HPDE6-E6E7 (cell line): ENCODE measurements around the gene ZNF778.
"Not testable (repeated sequence)": the region's sequence is repeated elsewhere in the genome, so short reads cannot be mapped to it uniquely, and the experiment has no call there.

ENCODE experiments used
- DNase-seq: peaks from one replicate; pipeline ENCODE4 v3.0.0; 2011; ENCODE audit warnings: missing footprints; ENCODE audit errors: extremely low spot score

The ZNF778 gene

GRCh38 chr16:89179656-89180315 is 37.7 kb upstream of the ZNF778 start:
- DNase-seq = no peak

GRCh38 chr16:89183463-89183862 is 34.0 kb upstream of the ZNF778 start:
- DNase-seq = no peak

- no peak for DNase-seq
Observed at GRCh38 chr16:89183975-89184676, 33.4 kb upstream of the ZNF778 start.

GRCh38 chr16:89184677-89184932 is 32.9 kb upstream of the ZNF778 start:
- no peak for DNase-seq

GRCh38 chr16:89184933-89185794 is 32.3 kb upstream of the ZNF778 start:
- DNase-seq = no peak

GRCh38 chr16:89185887-89186592 is 31.5 kb upstream of the ZNF778 start:
- DNase-seq = not testable (repeated sequence)

GRCh38 chr16:89186593-89187031 is 30.9 kb upstream of the ZNF778 start:
- not testable (repeated sequence) for DNase-seq

- DNase-seq = no peak
Observed at GRCh38 chr16:89187032-89187769, 30.3 kb upstream of the ZNF778 start.

GRCh38 chr16:89187770-89188392 is 29.6 kb upstream of the ZNF778 start:
- DNase-seq = no peak

- not testable (repeated sequence) for DNase-seq
Observed at GRCh38 chr16:89188471-89189357, 28.8 kb upstream of the ZNF778 start.

GRCh38 chr16:89189358-89190025 is 28.0 kb upstream of the ZNF778 start:
- no peak for DNase-seq

GRCh38 chr16:89190150-89190958 is 27.1 kb upstream of the ZNF778 start:
- DNase-seq = no peak

- no peak for DNase-seq
Observed at GRCh38 chr16:89191033-89191900, 26.2 kb upstream of the ZNF778 start.

GRCh38 chr16:89191901-89192185 is 25.7 kb upstream of the ZNF778 start:
- DNase-seq = no peak

GRCh38 chr16:89192186-89192955 is 25.1 kb upstream of the ZNF778 start:
- not testable (repeated sequence) for DNase-seq

- DNase-seq = no peak
Observed at GRCh38 chr16:89192956-89193575, 24.4 kb upstream of the ZNF778 start.
